NT2/D1 (cell line): Measurements from ENCODE around the gene MRPS6.

Experiments
- SUZ12 ChIP-seq: IDR thresholded peaks from 2 replicates; pipeline ENCODE4 v1.6.1; 2011; ENCODE audit not compliant: insufficient read length, insufficient read depth; ENCODE audit errors: extremely low read depth
- YY1 ChIP-seq: IDR thresholded peaks from 2 replicates; pipeline ENCODE4 v1.6.1; 2011; ENCODE audit not compliant: insufficient read length, insufficient read depth
- ZNF274 ChIP-seq: IDR thresholded peaks from 2 replicates; pipeline ENCODE4 v1.6.1; 2011; ENCODE audit warnings: mild to moderate bottlenecking, low read depth, low read length

DNA sequence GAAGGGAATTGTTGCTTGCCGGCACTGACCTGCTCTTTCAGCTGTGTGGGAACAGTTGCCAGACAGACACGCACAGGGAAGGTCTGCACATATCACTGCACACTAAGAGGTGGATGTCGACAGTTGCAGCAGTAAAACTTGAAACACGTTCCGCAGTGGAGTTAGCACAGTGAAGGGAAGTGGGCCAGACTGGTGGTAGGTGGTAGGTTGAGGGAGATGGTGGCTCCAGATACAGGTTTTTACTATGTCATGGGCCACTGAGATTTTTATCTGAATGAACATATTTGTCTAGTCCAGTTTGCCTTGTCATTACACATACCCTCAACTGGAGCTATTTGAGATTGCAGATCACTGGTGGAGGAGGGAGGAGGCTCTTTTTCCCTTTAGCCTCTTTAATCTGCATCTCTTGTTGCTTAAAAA lies 13.5 kb downstream of the MRPS6 start:
- TF ChIP-seq ZNF274 = no peak
- TF ChIP-seq YY1 = no peak
- no peak for TF ChIP-seq SUZ12
